Panc1 (cell line): ENCODE measurements around the gene PROX2. TPM values are rescaled to one million over a fixed set of nuclear protein-coding genes. Genes with fewer than 3 reads are reported as not detected.

Experiments used
- ATAC-seq: fragments of 200-7000 bp; cut with Tn5 transposase; 2 replicates; pipeline ENCODE4 v1.9.1; 2020; ENCODE audit warnings: mild to moderate bottlenecking, moderate library complexity
- BruUV-seq: library from RNA; stranded (reverse); fragments of 400-500 nt; replicated peaks from 2 replicates; lab custom pipeline; 2021; lab: Mats Ljungman, UMichigan
- CTCF ChIA-PET: fragments of 300-600 bp; sonication (Branson Sonifier 250); formaldehyde crosslinking; loops from one replicate; lab custom pipeline; 2022; ENCODE audit warnings: antibody characterized with exemption; lab: Charles Lee
- POLR2A ChIA-PET: fragments of 300-600 bp; sonication (Branson Sonifier 250); formaldehyde crosslinking; loops from one replicate; lab custom pipeline; 2022; ENCODE audit warnings: antibody characterized with exemption; lab: Charles Lee
- DNase-seq: peaks from one replicate; pipeline ENCODE4 v3.0.0-alpha.2; 2010; ENCODE audit warnings: low read depth, low spot score
- H3K27ac ChIP-seq: 2 replicates; pipeline ENCODE4 v1.5.1; 2011; ENCODE audit warnings: mild to moderate bottlenecking, low read length, inconsistent platforms
- H3K27me3 ChIP-seq: fragments of 200-500 bp; sonication (Bioruptor generic); 2 replicates; pipeline ENCODE4 v1.6.0; 2014; ENCODE audit warnings: low read length, inconsistent platforms; ENCODE audit not compliant: control insufficient read depth, insufficient read depth
- H3K36me3 ChIP-seq: fragments of 200-500 bp; sonication (Bioruptor generic); 2 replicates; pipeline ENCODE4 v1.5.1; 2014; ENCODE audit warnings: inconsistent platforms, mild to moderate bottlenecking, low read length, moderate library complexity; ENCODE audit not compliant: control insufficient read depth, insufficient read depth
- H3K4me1 ChIP-seq: 2 replicates; pipeline ENCODE4 v1.5.1; 2011; ENCODE audit warnings: inconsistent platforms, mild to moderate bottlenecking, low read length, moderate library complexity; ENCODE audit not compliant: control insufficient read depth, insufficient read depth
- H3K4me3 ChIP-seq, 2 experiments: 2 replicates each; pipeline ENCODE4 v1.5.1; 2011 to 2012; ENCODE audit warnings: low read depth in 2 of 2, low read length in 2 of 2, mild to moderate bottlenecking in 2 of 2, inconsistent platforms in 1 of 2, moderate library complexity in 1 of 2
- H3K9me3 ChIP-seq: fragments of 200-500 bp; sonication (Bioruptor generic); 2 replicates; pipeline ENCODE4 v1.5.1; 2014; ENCODE audit warnings: low read depth, mild to moderate bottlenecking, inconsistent platforms, low read length, moderate library complexity; ENCODE audit not compliant: control insufficient read depth, insufficient read depth
- CTCF ChIP-seq: fragments of 450-650 bp; IDR thresholded peaks from 2 replicates; pipeline ENCODE4 v1.5.1; 2017; ENCODE audit warnings: mild to moderate bottlenecking
- POLR2AphosphoS5 ChIP-seq: IDR thresholded peaks from 2 replicates; pipeline ENCODE4 v1.6.1; 2012; ENCODE audit warnings: mild to moderate bottlenecking, low read depth, low read length, moderate library complexity
- REST ChIP-seq, 2 experiments: IDR thresholded peaks; 2 replicates each; pipeline ENCODE4 v1.6.1; 2011 to 2012; ENCODE audit warnings: low read depth in 2 of 2, control low read depth in 1 of 2, low read length in 1 of 2, mild to moderate bottlenecking in 1 of 2, moderate library complexity in 1 of 2; ENCODE audit not compliant: insufficient read depth in 1 of 2
- SIN3A ChIP-seq: IDR thresholded peaks from 2 replicates; pipeline ENCODE4 v1.6.1; 2012; ENCODE audit warnings: low read depth, mild to moderate bottlenecking, low read length, moderate library complexity, borderline replicate concordance; ENCODE audit not compliant: insufficient read depth
- TCF7L2 ChIP-seq: IDR thresholded peaks from 2 replicates; pipeline ENCODE4 v1.6.1; 2011; ENCODE audit warnings: mild to moderate bottlenecking, low read depth, low read length, inconsistent platforms
- in situ Hi-C: cut with HindIII; loops from 2 replicates; pipeline ENCODE4 v1.10.0; 2016; ENCODE audit warnings: low sequenced_read_pairs, low pct_unique_long_range_greater_than_20kb
- intact Hi-C: fragments of 100-400 bp; cut with micrococcal nuclease; formaldehyde crosslinking; loops from one replicate; pipeline ENCODE4 v1.10.0; 2022; ENCODE audit not compliant: unreplicated experiment
- total RNA-seq: library from RNA; stranded (reverse); gene quantifications from one replicate; pipeline ENCODE4 v1.2.1, GENCODE V29; 2021; ENCODE audit not compliant: unreplicated experiment

PROX2 gene
- total RNA-seq, 1 experiment from 2014 or later: not detected

- no peak for ATAC-seq
- no peak for DNase-seq
- POLR2A ChIA-PET: no interaction called here
- no peaks in the 10 kb centered on the region for H3K4me1 ChIP-seq
- BruUV-seq: no TSS peak
- H3K4me3 ChIP-seq: no peak overlapping the region
- CTCF ChIA-PET: no interaction called here
- TF ChIP-seq POLR2AphosphoS5 (no peak), REST (IDR thresholded peaks at IDR 0.05; ENCODE audit: insufficient read depth in 1 of 2, low read depth in 2 of 2, low read length in 1 of 2) (no peak), TCF7L2 (no peak), SIN3A (no peak), CTCF (no peak)
- no peaks in the 10 kb centered on the region for H3K36me3 ChIP-seq
- H3K27ac ChIP-seq: no peak overlapping the region
- H3K27me3 ChIP-seq: no peaks in the 10 kb centered on the region
- intact Hi-C loops: no loop called here
- in situ Hi-C loops: no loop called here
- no peaks in the 10 kb centered on the region for H3K9me3 ChIP-seq
Measured at GRCh38 chr14:74915426-74915825, 39.5 kb upstream of the PROX2 start.

DNA sequence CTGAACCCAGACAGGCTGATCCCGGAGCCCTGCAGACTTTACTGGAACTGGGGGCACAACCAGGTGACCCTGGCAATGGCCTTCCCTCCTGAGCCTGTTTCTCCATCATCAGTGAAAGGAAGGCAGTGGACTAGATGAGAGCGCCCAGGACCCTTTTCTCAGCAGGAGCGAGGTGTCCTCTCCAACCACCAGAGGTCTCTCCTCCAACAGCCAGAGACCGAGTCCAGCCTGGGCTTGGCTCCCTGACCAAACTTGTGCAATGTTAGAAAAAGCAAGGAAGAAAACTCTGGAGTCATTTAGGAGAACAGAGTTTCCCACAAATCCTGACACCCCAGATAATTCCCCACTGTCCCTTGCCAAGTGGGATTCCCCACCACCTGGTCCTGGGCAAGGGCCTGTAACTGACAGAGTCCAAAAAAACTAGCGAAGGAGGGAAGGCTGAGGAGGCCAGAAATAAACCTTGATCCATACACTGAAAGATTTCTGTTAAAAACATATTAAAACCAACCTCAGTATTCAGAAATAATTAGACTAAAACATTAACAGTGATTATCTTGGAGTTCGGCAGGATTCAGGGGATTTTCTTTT lies 38.1 kb upstream of the PROX2 start:
- no peak for TF ChIP-seq TCF7L2
- TF ChIP-seq CTCF: peak; percentile 82
- Histone ChIP-seq H3K4me3 (no peak overlapping the region), H3K27me3 (no peaks in the 10 kb centered on the region), H3K36me3 (no peaks in the 10 kb centered on the region), H3K9me3 (no peaks in the 10 kb centered on the region), H3K4me1 (no peaks in the 10 kb centered on the region), H3K27ac (no peak overlapping the region)
- ChIA-PET POLR2A (no interaction called here), CTCF (no interaction called here)
- ATAC-seq: peak; percentile 81
- peak; percentile 35 for DNase-seq
- no TSS peak for BruUV-seq
- intact Hi-C loops (no loop called here), in situ Hi-C loops (no loop called here)
